CD4-positive, CD25-positive, alpha-beta regulatory T cell (primary cell): Measurements from ENCODE around the gene MACROD2. TPM values are rescaled to one million over a fixed set of nuclear protein-coding genes. Genes with fewer than 3 reads are reported as not detected.

Experiments used
- ATAC-seq, 2 donors: fragments of 150-1000 bp; cut with Tn5 transposase; one replicate each; pipeline ENCODE4 v1.10.0; 2021; ENCODE audit warnings: low read depth in 2 of 2, moderate number of reproducible peaks in 2 of 2, moderate library complexity in 1 of 2
- DNase-seq, 3 donors: peaks; one replicate each; pipeline versions ENCODE4 v3.0.0 to v3.0.0-alpha.2; 2012 to 2022; ENCODE audit warnings: mixed read lengths in 1 of 3
- H3K27ac ChIP-seq: one replicate; pipeline ENCODE4 v1.7.0; 2013; ENCODE audit warnings: mild to moderate bottlenecking, low read length; ENCODE audit not compliant: insufficient read depth, poor library complexity, severe bottlenecking
- H3K27me3 ChIP-seq: one replicate; pipeline ENCODE4 v1.7.0; 2013; ENCODE audit warnings: low read length; ENCODE audit not compliant: control insufficient read depth, insufficient read depth
- H3K36me3 ChIP-seq: one replicate; pipeline ENCODE4 v1.7.0; 2013; ENCODE audit warnings: mild to moderate bottlenecking, low read length, moderate library complexity; ENCODE audit not compliant: control insufficient read depth, insufficient read depth
- H3K4me1 ChIP-seq: 2 replicates; pipeline ENCODE4 v1.7.0; 2013; ENCODE audit warnings: mild to moderate bottlenecking, low read length; ENCODE audit not compliant: insufficient read depth, control insufficient read depth, poor library complexity, severe bottlenecking
- H3K4me3 ChIP-seq: one replicate; pipeline ENCODE4 v1.7.0; 2013; ENCODE audit warnings: low read depth, mild to moderate bottlenecking, low read length, moderate library complexity
- H3K9me3 ChIP-seq, 2 experiments: 1 replicate in 1 of 2; 2 replicates in 1 of 2; pipeline ENCODE4 v1.7.0; 2013; ENCODE audit warnings: low read length in 2 of 2, mild to moderate bottlenecking in 1 of 2, moderate library complexity in 1 of 2; ENCODE audit not compliant: control insufficient read depth in 2 of 2
- H3K27ac Mint-ChIP-seq, 3 donors: one replicate each; pipeline ENCODE4 v1.8.0; 2020 to 2022; ENCODE audit warnings: mild to moderate bottlenecking in 3 of 3, mixed read lengths in 3 of 3, moderate library complexity in 2 of 3
- H3K27me3 Mint-ChIP-seq: one replicate; pipeline ENCODE4 v1.8.0; 2022; ENCODE audit warnings: mild to moderate bottlenecking, mixed read lengths
- H3K36me3 Mint-ChIP-seq: one replicate; pipeline ENCODE4 v1.8.0; 2020; ENCODE audit warnings: mixed read lengths
- H3K4me1 Mint-ChIP-seq, 4 donors: one replicate each; pipeline ENCODE4 v1.8.0; 2020 to 2022; ENCODE audit warnings: mixed read lengths in 4 of 4, mild to moderate bottlenecking in 1 of 4
- H3K4me3 Mint-ChIP-seq, 4 donors: one replicate each; pipeline ENCODE4 v1.8.0; 2020 to 2022; ENCODE audit warnings: mild to moderate bottlenecking in 4 of 4, mixed read lengths in 4 of 4, moderate library complexity in 3 of 4
- H3K9me3 Mint-ChIP-seq, 7 donors: one replicate each; pipeline ENCODE4 v1.8.0; 2020 to 2022; ENCODE audit warnings: mixed read lengths in 7 of 7, mild to moderate bottlenecking in 3 of 7, moderate library complexity in 2 of 7
- polyA plus RNA-seq, 4 donors: library from polyadenylated mRNA; unstranded; fragments of 300-500 nt; fragmentation: Illumina TruSeq; gene quantifications; one replicate each; pipeline ENCODE4 v1.2.3, GENCODE V29; 2021
- total RNA-seq: library from RNA; stranded (reverse); gene quantifications from one replicate; pipeline ENCODE4 v1.2.3, GENCODE V29; 2022

MACROD2 gene
- total and polyA plus RNA-seq, 5 donors from 2014 or later: 1.4 TPM; not detected in 4

DNA sequence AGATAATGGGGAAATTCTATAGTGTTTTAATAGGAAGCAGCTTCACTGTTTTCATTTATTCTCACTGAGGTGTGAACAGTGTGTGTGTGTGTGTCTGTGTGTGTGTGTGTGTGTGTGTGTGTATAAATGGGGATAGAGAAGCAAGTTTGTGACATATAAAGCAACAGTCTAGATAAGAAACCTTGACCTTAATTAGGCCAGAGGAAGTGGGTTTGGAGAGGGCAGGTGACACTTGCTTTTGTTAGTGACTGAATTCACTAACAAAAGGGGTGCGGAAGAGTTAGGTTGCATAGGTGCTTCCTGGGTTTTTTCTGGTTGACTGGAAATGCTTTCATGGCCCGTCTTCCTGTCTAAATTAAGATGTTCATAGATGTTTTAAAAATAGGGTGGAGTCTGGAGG, 857.8 kb downstream of the MACROD2 start:
- Mint-ChIP-seq H3K9me3 (peaks cover 3 to 15% (median 9%) of the 10 kb centered on the region in 7 donors), H3K4me1 (peaks cover 0 to 5% (median 0%) of the 10 kb centered on the region in 4 donors), H3K27ac (no peak overlapping the region), H3K4me3 (no peak overlapping the region), H3K36me3 (no peaks in the 10 kb centered on the region), H3K27me3 (no peaks in the 10 kb centered on the region)
- Histone ChIP-seq H3K27ac (no peak overlapping the region), H3K4me3 (no peak overlapping the region), H3K9me3 (peaks cover 2 to 9% of the 10 kb centered on the region in 2 experiments), H3K27me3 (no peaks in the 10 kb centered on the region), H3K4me1 (no peaks in the 10 kb centered on the region), H3K36me3 (no peaks in the 10 kb centered on the region)
- no peak for DNase-seq
- ATAC-seq: no peak

DNA sequence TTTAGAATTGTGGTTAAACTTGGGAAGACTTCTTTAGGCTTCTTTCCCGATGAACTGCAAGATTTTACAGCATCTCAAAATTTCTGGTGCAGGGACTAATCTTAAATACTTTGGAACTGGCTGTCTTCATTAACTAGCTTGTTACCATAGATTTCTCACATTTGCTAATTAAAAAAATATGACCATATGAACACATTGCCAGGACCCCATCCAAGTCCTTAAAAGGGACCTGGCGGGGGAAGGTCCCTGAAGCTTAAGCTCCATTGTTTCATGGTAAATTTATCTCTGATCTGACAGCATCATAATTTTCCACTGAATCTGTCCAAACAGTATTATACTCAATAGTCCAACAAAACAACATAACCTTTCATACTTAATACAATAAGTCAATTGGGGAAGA, 859.9 kb downstream of the MACROD2 start:
- H3K4me1 ChIP-seq: no peaks in the 10 kb centered on the region
- H3K27ac Mint-ChIP-seq: no peak overlapping the region
- peaks cover 2 to 9% of the 10 kb centered on the region in 2 experiments for H3K9me3 ChIP-seq
- no peak overlapping the region for H3K4me3 Mint-ChIP-seq
- peaks cover 0 to 5% (median 0%) of the 10 kb centered on the region in 4 donors for H3K4me1 Mint-ChIP-seq
- no peaks in the 10 kb centered on the region for H3K36me3 Mint-ChIP-seq
- no peaks in the 10 kb centered on the region for H3K36me3 ChIP-seq
- no peak for DNase-seq
- no peaks in the 10 kb centered on the region for H3K27me3 ChIP-seq
- H3K27me3 Mint-ChIP-seq: no peaks in the 10 kb centered on the region
- ATAC-seq: no peak
- peaks cover 3 to 15% (median 9%) of the 10 kb centered on the region in 7 donors for H3K9me3 Mint-ChIP-seq
- no peak overlapping the region for H3K27ac ChIP-seq
- no peak overlapping the region for H3K4me3 ChIP-seq

- H3K4me3 Mint-ChIP-seq: no peak overlapping the region
- no peaks in the 10 kb centered on the region for H3K27me3 ChIP-seq
- no peaks in the 10 kb centered on the region for H3K4me1 ChIP-seq
- no peak for DNase-seq
- H3K36me3 Mint-ChIP-seq: no peaks in the 10 kb centered on the region
- no peaks in the 10 kb centered on the region for H3K36me3 ChIP-seq
- H3K27me3 Mint-ChIP-seq: no peaks in the 10 kb centered on the region
- no peak for ATAC-seq
- H3K27ac Mint-ChIP-seq: no peak overlapping the region
- no peaks in the 10 kb centered on the region for H3K4me1 Mint-ChIP-seq
- H3K9me3 ChIP-seq: peaks cover 0 to 5% of the 10 kb centered on the region in 2 experiments
- no peak overlapping the region for H3K27ac ChIP-seq
- peaks cover 2 to 11% (median 5%) of the 10 kb centered on the region in 7 donors for H3K9me3 Mint-ChIP-seq
- H3K4me3 ChIP-seq: no peak overlapping the region
Observed at GRCh38 chr20:14859627-14860026, 864.3 kb downstream of the MACROD2 start.

DNA sequence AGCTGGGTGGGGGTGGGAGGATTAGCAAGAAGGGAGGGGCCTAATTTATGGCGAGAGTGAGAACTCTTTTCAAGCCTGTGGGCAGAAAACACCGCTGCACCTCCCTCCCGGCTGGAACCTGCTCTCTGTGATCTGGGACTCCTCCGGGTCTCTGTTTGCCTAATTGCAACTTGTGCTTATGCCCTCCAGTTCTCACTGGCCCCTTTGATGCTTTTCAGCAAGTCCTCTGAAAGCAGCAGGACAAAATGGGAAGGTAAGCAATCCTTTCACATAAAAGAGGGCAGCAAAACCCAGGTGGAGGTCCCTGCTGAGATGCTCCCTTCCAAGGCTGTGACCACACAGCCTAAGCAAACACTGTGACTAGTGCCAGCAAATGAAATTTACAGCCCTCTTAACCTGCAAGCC, 865.1 kb downstream of the MACROD2 start:
- DNase-seq (no peak), ATAC-seq (no peak)
- H3K4me1 Mint-ChIP-seq: no peaks in the 10 kb centered on the region
- no peaks in the 10 kb centered on the region for H3K4me1 ChIP-seq
- no peak overlapping the region for H3K27ac ChIP-seq
- no peak overlapping the region for H3K4me3 ChIP-seq
- H3K27me3 ChIP-seq: no peaks in the 10 kb centered on the region
- no peaks in the 10 kb centered on the region for H3K36me3 ChIP-seq
- H3K27ac Mint-ChIP-seq: no peak overlapping the region
- no peaks in the 10 kb centered on the region for H3K27me3 Mint-ChIP-seq
- peaks cover 0 to 5% of the 10 kb centered on the region in 2 experiments for H3K9me3 ChIP-seq
- peaks cover 2 to 11% (median 4%) of the 10 kb centered on the region in 7 donors for H3K9me3 Mint-ChIP-seq
- no peak overlapping the region for H3K4me3 Mint-ChIP-seq
- no peaks in the 10 kb centered on the region for H3K36me3 Mint-ChIP-seq

DNA sequence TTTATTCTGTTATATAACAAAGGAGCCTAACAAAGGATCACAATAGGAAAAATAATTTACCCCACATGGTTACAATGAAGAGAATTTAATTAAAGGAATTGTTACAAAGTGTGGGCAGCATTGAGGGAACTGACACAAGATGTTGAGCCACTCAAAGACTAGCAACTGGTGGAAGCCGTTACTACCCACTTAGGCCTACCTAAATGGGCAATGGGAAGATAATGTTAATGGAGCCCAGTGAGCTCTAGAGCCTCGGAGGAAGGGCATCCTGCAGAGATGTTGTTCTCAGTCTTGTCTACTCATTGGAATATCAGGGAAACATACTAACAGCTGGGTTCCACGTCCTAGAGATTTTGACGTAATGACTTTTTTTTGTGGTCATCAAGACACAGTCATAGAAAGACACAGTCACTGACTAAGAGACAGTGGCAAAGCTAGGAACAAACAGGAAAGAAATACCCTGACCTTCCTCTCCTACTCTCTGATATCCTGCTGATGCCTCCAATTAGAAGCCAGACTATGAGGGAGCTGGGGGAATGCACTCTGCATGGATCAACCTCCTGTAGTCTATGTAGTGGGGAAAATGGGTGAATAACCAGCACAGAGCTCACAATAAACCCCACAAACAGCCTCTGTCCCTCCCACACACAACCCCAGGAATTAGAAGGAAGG, 865.8 kb downstream of the MACROD2 start:
- H3K36me3 ChIP-seq: no peaks in the 10 kb centered on the region
- ATAC-seq (no peak), DNase-seq (no peak)
- H3K27me3 Mint-ChIP-seq: no peaks in the 10 kb centered on the region
- H3K9me3 Mint-ChIP-seq: peaks cover 0 to 7% (median 3%) of the 10 kb centered on the region in 7 donors
- H3K27me3 ChIP-seq: no peaks in the 10 kb centered on the region
- no peak overlapping the region for H3K27ac Mint-ChIP-seq
- no peak overlapping the region for H3K4me3 Mint-ChIP-seq
- H3K4me1 ChIP-seq: no peaks in the 10 kb centered on the region
- no peaks in the 10 kb centered on the region for H3K4me1 Mint-ChIP-seq
- no peak overlapping the region for H3K27ac ChIP-seq
- H3K9me3 ChIP-seq: peaks cover 0 to 5% of the 10 kb centered on the region in 2 experiments
- no peaks in the 10 kb centered on the region for H3K36me3 Mint-ChIP-seq
- no peak overlapping the region for H3K4me3 ChIP-seq

GRCh38 chr20:14865169-14865568, 869.9 kb downstream of the MACROD2 start:
- Mint-ChIP-seq H3K36me3 (no peaks in the 10 kb centered on the region), H3K27ac (no peak overlapping the region)

GRCh38 chr20:14865731-14866130, 870.4 kb downstream of the MACROD2 start:
- no peak overlapping the region for H3K4me3 Mint-ChIP-seq
- Histone ChIP-seq H3K4me1 (no peaks in the 10 kb centered on the region), H3K27me3 (no peaks in the 10 kb centered on the region), H3K27ac (no peak overlapping the region), H3K36me3 (no peaks in the 10 kb centered on the region), H3K4me3 (no peak overlapping the region), H3K9me3 (no peaks in the 10 kb centered on the region)
- no peaks in the 10 kb centered on the region for H3K36me3 Mint-ChIP-seq
- H3K4me1 Mint-ChIP-seq: no peaks in the 10 kb centered on the region
- no peak overlapping the region for H3K27ac Mint-ChIP-seq
- peaks cover 3 to 23% (median 8%) of the 10 kb centered on the region in 7 donors for H3K9me3 Mint-ChIP-seq
- no peak for DNase-seq
- no peaks in the 10 kb centered on the region for H3K27me3 Mint-ChIP-seq
- ATAC-seq: no peak

More at GRCh38 chr20:14865169-14865568, 869.9 kb downstream of the MACROD2 start:
- no peak overlapping the region for H3K4me3 ChIP-seq
- H3K4me1 ChIP-seq: no peaks in the 10 kb centered on the region
- H3K36me3 ChIP-seq: no peaks in the 10 kb centered on the region
- no peak overlapping the region for H3K27ac ChIP-seq
- Mint-ChIP-seq H3K9me3 (peaks cover 0 to 21% (median 8%) of the 10 kb centered on the region in 7 donors), H3K4me3 (no peak overlapping the region), H3K27me3 (no peaks in the 10 kb centered on the region), H3K4me1 (no peaks in the 10 kb centered on the region)
- DNase-seq (no peak), ATAC-seq (no peak)
- H3K27me3 ChIP-seq: no peaks in the 10 kb centered on the region
- H3K9me3 ChIP-seq: no peaks in the 10 kb centered on the region
